Duodenal mucosa (tissue), 2 donors: ENCODE data around the gene ASCL2.
A peak's percentile ranks its signal among the peaks of the same experiment; 100 is the strongest.

Experiments used
- H3K27ac ChIP-seq: one replicate; pipeline ENCODE4 v1.7.0; 2013; ENCODE audit warnings: low read depth, low read length
- H3K27me3 ChIP-seq, 2 donors: one replicate each; pipeline ENCODE4 v1.7.0; 2013; ENCODE audit warnings: low read length in 2 of 2, control low read depth in 1 of 2; ENCODE audit not compliant: insufficient read depth in 2 of 2, control insufficient read depth in 1 of 2
- H3K36me3 ChIP-seq, 2 donors: one replicate each; pipeline ENCODE4 v1.7.0; 2013; ENCODE audit warnings: low read length in 2 of 2, control low read depth in 1 of 2; ENCODE audit not compliant: insufficient read depth in 2 of 2, control insufficient read depth in 1 of 2
- H3K4me1 ChIP-seq, 2 donors: one replicate each; pipeline ENCODE4 v1.7.0; 2013; ENCODE audit warnings: low read length in 2 of 2, control low read depth in 1 of 2; ENCODE audit not compliant: insufficient read depth in 2 of 2, control insufficient read depth in 1 of 2
- H3K4me3 ChIP-seq, 2 donors: one replicate each; pipeline ENCODE4 v1.7.0; 2013; ENCODE audit warnings: low read length in 2 of 2, low read depth in 1 of 2
- H3K9ac ChIP-seq, 2 donors: one replicate each; pipeline ENCODE4 v1.7.0; 2013; ENCODE audit warnings: low read length in 2 of 2, low read depth in 1 of 2
- H3K9me3 ChIP-seq, 2 donors: one replicate each; pipeline ENCODE4 v1.7.0; 2013; ENCODE audit warnings: low read length in 2 of 2, control low read depth in 1 of 2; ENCODE audit not compliant: control insufficient read depth in 1 of 2

The ASCL2 gene

GRCh38 chr11:2308713-2309112, 38.3 kb upstream of the ASCL2 start:
- H3K4me1 ChIP-seq = peaks cover 12% of the 10 kb centered on the region in 2 donors
- no peak overlapping the region for H3K27ac ChIP-seq
- H3K9me3 ChIP-seq = no peaks in the 10 kb centered on the region
- H3K9ac ChIP-seq = no peak overlapping the region
- no peaks in the 10 kb centered on the region for H3K36me3 ChIP-seq
- no peak overlapping the region for H3K4me3 ChIP-seq
- no peaks in the 10 kb centered on the region for H3K27me3 ChIP-seq

- Histone ChIP-seq H3K4me3 (no peak overlapping the region), H3K27me3 (no peaks in the 10 kb centered on the region), H3K4me1 (peaks cover 12 to 15% of the 10 kb centered on the region in 2 donors), H3K27ac (no peak overlapping the region), H3K9me3 (no peaks in the 10 kb centered on the region), H3K36me3 (no peaks in the 10 kb centered on the region), H3K9ac (no peak overlapping the region)
These were observed 37.3 kb upstream of the ASCL2 start for GRCh38 chr11:2307501-2308331.

DNA sequence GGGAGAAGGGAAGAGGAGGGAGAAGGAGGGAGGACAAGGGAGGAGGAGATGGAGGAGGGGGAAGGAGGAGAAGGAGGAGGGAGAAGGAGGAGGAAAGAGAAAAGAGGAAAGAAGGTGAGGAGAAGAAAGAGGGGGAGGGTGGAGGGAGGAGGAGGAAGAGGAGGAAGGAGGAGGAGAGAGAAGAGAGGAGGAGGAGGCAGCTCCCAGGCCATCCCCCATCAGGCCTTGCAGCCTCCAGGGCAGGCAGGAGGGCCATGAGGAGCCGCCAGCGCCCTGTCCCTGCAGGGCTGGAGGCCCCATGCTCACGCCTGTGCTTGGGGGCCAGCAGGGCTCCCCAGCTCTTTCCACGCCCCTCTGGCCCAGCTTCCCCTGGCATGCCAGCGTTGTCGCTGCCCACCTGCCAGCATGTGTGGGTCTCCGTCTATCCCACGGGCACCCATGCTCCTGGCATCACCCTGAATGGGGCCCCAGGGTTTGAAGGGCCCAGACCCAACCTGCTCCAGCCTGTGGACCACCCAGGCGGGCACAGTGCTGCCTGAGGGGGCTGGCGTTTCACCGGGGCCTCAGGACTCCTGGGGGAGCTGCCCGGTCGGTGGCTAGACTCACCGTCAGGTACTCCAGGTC, 36.6 kb upstream of the ASCL2 start:
- Histone ChIP-seq H3K27ac (peak overlapping the region; percentile 3), H3K4me1 (peaks cover 12 to 19% of the 10 kb centered on the region in 2 donors), H3K4me3 (no peak overlapping the region), H3K9ac (no peak overlapping the region), H3K36me3 (no peaks in the 10 kb centered on the region), H3K27me3 (no peaks in the 10 kb centered on the region), H3K9me3 (no peaks in the 10 kb centered on the region)

- H3K27me3 ChIP-seq = no peaks in the 10 kb centered on the region
- no peak overlapping the region for H3K4me3 ChIP-seq
These were observed 36.0 kb upstream of the ASCL2 start for GRCh38 chr11:2306452-2306823.

DNA sequence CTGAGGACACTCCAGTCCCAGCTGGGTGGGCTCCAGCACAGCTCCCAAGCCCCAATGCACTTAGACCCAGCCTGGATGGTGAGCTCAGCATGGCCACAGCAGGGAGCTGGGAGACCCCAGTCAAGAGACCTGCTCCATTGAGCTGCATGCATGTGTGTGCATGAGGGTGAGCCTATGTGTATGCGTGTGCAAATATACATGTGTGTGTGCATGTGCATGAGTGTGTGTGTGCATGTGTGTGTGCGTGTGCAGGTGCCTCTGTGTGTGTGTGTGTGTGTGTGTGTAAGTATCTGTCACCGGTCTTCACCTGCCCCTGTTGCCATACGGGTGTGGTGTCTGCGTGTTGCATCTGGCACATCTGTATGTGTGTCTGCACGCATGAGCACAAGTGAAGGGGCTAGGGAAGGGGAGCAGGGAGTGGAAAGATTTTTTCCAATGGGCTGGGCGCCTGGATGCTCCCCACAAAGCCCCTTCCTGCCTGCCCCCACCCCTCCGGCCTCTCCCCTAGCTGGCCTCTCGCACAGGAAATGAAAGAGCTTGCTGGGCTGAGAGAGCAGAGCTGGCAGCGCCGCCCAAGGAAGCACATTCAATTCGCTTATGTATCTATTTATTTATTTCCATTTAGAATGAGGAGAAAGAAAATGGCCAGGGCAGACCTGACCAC, 35.5 kb upstream of the ASCL2 start:
- Histone ChIP-seq H3K36me3 (no peaks in the 10 kb centered on the region), H3K4me1 (peaks cover 12 to 19% of the 10 kb centered on the region in 2 donors), H3K27ac (peak overlapping the region; percentile 61), H3K9me3 (no peaks in the 10 kb centered on the region), H3K27me3 (no peaks in the 10 kb centered on the region), H3K4me3 (no peak overlapping the region), H3K9ac (no peak overlapping the region)

More at GRCh38 chr11:2306452-2306823, 36.0 kb upstream of the ASCL2 start:
- Histone ChIP-seq H3K4me1 (peaks cover 12 to 19% of the 10 kb centered on the region in 2 donors), H3K9ac (no peak overlapping the region), H3K9me3 (no peaks in the 10 kb centered on the region), H3K36me3 (no peaks in the 10 kb centered on the region), H3K27ac (peak overlapping the region; percentile 61)

DNA sequence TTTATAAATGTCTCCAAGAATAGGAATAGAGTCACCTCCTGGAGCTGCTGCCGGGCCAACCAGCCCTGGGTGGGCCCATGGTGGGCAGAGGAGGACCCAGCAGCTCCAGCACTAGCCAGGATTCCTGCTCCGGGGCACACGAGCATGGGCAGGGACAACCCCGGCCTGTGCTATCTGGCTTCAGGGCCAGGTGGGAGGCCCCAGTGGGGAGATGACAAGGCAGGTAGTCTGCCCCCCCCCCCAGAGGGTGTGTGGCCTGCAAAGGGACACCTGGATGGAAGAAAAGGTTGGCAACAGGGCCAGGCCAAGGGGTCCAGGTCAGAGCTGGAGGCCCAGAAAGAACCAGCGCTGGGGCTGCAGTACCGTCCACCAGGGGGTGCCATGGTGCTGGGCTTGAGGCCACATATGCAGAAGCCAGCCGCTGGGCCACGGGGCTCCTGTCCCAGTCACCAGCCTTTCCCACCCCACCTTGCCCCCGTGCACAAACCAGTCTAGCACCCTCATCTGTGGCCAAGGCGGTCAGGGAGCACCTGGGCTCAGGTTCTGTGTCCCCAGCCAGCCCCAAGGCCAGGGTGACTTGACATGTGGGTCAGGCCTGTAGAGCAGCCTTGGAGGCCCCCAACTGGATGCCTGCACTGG, 34.9 kb upstream of the ASCL2 start:
- Histone ChIP-seq H3K36me3 (no peaks in the 10 kb centered on the region), H3K4me3 (no peak overlapping the region), H3K4me1 (peaks cover 12 to 19% of the 10 kb centered on the region in 2 donors), H3K27me3 (no peaks in the 10 kb centered on the region), H3K9ac (no peak overlapping the region), H3K9me3 (no peaks in the 10 kb centered on the region), H3K27ac (peak overlapping the region; percentile 5)

- Histone ChIP-seq H3K4me1 (peaks cover 12 to 19% of the 10 kb centered on the region in 2 donors), H3K27ac (peak overlapping the region; percentile 5), H3K27me3 (no peaks in the 10 kb centered on the region), H3K36me3 (no peaks in the 10 kb centered on the region), H3K9me3 (no peaks in the 10 kb centered on the region), H3K9ac (no peak overlapping the region), H3K4me3 (no peak overlapping the region)
These were observed 34.2 kb upstream of the ASCL2 start for GRCh38 chr11:2304506-2305139.

- Histone ChIP-seq H3K4me1 (peaks cover 12 to 19% of the 10 kb centered on the region in 2 donors), H3K27me3 (no peaks in the 10 kb centered on the region), H3K27ac (no peak overlapping the region), H3K4me3 (no peak overlapping the region), H3K9me3 (no peaks in the 10 kb centered on the region), H3K9ac (no peak overlapping the region), H3K36me3 (no peaks in the 10 kb centered on the region)
These were observed 33.5 kb upstream of the ASCL2 start for GRCh38 chr11:2303627-2304505.
